ENCODE data around the gene FZD7. TPM values are rescaled to one million over a fixed set of nuclear protein-coding genes. Genes with fewer than 3 reads are reported as not detected.

FZD7 gene
- total and polyA plus RNA-seq, 4 experiments from 2014 or later = 0.47 to 0.61 TPM; not detected in 2

DNA sequence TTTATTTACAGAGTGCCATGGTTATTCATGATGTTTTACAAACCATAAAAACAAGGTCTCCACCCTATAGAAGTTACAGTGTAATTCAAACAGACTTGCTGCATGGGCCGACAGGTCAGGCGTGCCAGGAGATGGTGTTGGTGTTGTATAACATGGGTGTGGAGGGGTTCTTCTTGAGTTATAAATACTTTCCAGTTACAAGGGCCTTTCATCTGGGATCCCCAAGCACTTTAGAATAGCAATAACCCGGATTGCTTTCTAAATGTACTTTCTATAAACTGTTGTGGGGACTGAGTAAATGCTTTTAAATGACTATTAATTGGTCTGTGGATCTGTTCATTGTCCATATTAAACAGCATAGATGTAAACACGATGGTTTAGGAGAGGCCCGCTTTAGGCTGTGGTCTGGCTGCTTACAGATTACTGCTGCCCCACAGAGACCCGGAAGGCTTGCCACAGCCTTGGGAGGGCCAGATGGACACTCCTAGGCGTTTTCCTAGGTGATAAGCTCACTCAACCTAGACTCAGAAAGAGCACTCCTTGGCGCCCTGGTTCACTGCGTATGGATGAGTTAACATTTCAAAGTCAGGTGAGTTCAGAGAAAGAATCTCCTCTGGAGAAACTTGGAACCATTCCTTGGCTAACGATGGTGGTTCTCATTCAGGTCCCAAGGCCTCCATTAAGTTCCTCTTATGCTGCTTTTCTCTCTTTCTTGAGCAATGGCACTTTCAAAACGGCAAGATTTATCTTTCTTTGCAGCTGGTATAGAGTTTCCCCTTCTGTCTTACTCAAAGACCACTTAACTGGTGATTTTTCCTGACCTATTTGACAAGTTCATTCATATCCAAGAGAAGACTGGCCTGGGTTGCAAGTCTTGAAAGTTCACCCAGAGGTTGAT, 35.8 kb downstream of the FZD7 start:
- Histone ChIP-seq H3K4me3 (ENCODE audit: low read length in 2 of 2) (no peak overlapping the region), H3K27ac (ENCODE audit: low read depth, low read length) (no peak overlapping the region), H3K27me3 (ENCODE audit: insufficient read depth, low read length) (no peaks in the 10 kb centered on the region), H3K36me3 (ENCODE audit: insufficient read depth, low read length) (no peaks in the 10 kb centered on the region), H3K9me3 (ENCODE audit: control insufficient read depth in 1 of 2, low read length in 2 of 2) (no peaks in the 10 kb centered on the region), H3K4me1 (ENCODE audit: insufficient read depth, low read length) (no peaks in the 10 kb centered on the region)
- peaks cover 0 to 1% (median 0%) of the 10 kb centered on the region in 4 donors for H3K4me1 Mint-ChIP-seq
- ChIA-PET CTCF (ENCODE audit: partially characterized antibody) (no interaction called here), POLR2A (ENCODE audit: partially characterized antibody) (no interaction called here)
- intact Hi-C loops (cut with micrococcal nuclease) = no loop called here
- H3K36me3 Mint-ChIP-seq = no peaks in the 10 kb centered on the region
- H3K9me3 Mint-ChIP-seq = no peaks in the 10 kb centered on the region
- H3K27ac Mint-ChIP-seq = no peak overlapping the region
- DNase-seq = no peak
- H3K4me3 Mint-ChIP-seq = no peak overlapping the region
- peaks cover 3 to 4% of the 10 kb centered on the region in 2 donors for H3K27me3 Mint-ChIP-seq

DNA sequence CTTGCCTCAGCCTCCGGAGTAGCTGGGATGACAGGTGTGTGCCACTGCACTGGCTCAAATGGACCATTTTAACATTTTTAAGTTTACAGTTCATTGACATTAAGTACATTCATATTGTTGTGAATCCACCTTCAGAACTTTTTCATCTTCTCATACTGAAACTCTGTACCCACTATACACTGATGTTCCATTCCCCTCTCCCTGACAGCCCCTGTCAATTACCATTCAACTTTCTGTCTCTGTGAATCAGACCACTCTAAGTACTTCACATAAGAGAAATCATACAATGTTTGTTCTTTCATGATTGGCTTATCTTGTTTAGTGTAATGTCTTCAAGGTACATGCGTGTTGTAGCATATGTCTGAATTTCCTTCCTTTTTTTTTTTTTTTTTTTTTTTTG, 37.5 kb downstream of the FZD7 start:
- Histone ChIP-seq H3K4me3 (ENCODE audit: low read length in 2 of 2) (no peak overlapping the region), H3K27me3 (ENCODE audit: insufficient read depth, low read length) (no peaks in the 10 kb centered on the region), H3K9me3 (ENCODE audit: control insufficient read depth in 1 of 2, low read length in 2 of 2) (no peaks in the 10 kb centered on the region), H3K27ac (ENCODE audit: low read depth, low read length) (no peak overlapping the region), H3K36me3 (ENCODE audit: insufficient read depth, low read length) (no peaks in the 10 kb centered on the region), H3K4me1 (ENCODE audit: insufficient read depth, low read length) (no peaks in the 10 kb centered on the region)
- DNase-seq = no peak
- H3K4me3 Mint-ChIP-seq = no peak overlapping the region
- peaks cover 0 to 1% (median 0%) of the 10 kb centered on the region in 4 donors for H3K4me1 Mint-ChIP-seq
- no peaks in the 10 kb centered on the region for H3K36me3 Mint-ChIP-seq
- H3K9me3 Mint-ChIP-seq = no peaks in the 10 kb centered on the region
- ChIA-PET POLR2A (ENCODE audit: partially characterized antibody) (no interaction called here), CTCF (ENCODE audit: partially characterized antibody) (no interaction called here)
- H3K27ac Mint-ChIP-seq = no peak overlapping the region
- H3K27me3 Mint-ChIP-seq = peaks cover 2 to 7% of the 10 kb centered on the region in 2 donors
- intact Hi-C loops (cut with micrococcal nuclease) = no loop called here

DNA sequence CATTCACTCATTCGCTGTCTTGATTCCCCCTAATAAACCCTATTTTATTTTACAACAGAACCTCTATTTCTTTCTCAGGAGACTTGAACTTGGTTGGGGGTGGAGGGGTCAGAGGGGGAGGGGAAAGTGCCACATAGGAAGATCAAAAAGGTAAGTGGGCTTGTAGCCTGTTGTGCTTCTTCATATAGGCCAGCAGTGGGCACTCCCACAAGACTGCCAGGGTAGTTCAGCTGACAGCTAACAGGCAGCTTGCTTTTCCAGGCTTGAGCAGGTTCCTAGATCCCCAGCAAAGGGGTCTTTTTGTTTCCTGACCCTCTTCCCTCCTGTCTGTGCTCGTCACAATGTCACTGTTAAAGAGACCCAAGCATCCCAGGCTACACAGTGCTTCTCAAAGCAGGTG, 38.6 kb downstream of the FZD7 start:
- Mint-ChIP-seq H3K27ac (no peak overlapping the region), H3K4me3 (peak overlapping the region in 1 of 8 donors; percentile 15), H3K9me3 (no peaks in the 10 kb centered on the region), H3K36me3 (no peaks in the 10 kb centered on the region), H3K4me1 (peaks cover 0 to 1% (median 0%) of the 10 kb centered on the region in 4 donors), H3K27me3 (peaks cover 2 to 7% of the 10 kb centered on the region in 2 donors)
- no peak for DNase-seq
- Histone ChIP-seq H3K36me3 (ENCODE audit: insufficient read depth, low read length) (no peaks in the 10 kb centered on the region), H3K4me3 (ENCODE audit: low read length in 2 of 2) (no peak overlapping the region), H3K9me3 (ENCODE audit: control insufficient read depth in 1 of 2, low read length in 2 of 2) (no peaks in the 10 kb centered on the region), H3K4me1 (ENCODE audit: insufficient read depth, low read length) (no peaks in the 10 kb centered on the region), H3K27ac (ENCODE audit: low read depth, low read length) (no peak overlapping the region), H3K27me3 (ENCODE audit: insufficient read depth, low read length) (no peaks in the 10 kb centered on the region)
- ChIA-PET POLR2A (ENCODE audit: partially characterized antibody) (no interaction called here), CTCF (ENCODE audit: partially characterized antibody) (no interaction called here)
- intact Hi-C loops (cut with micrococcal nuclease) = no loop called here

- H3K27ac Mint-ChIP-seq = no peak within 1 kb of the TSS
- Histone ChIP-seq H3K27me3 (ENCODE audit: insufficient read depth, low read length) (no peaks in the 10 kb centered on the region), H3K4me1 (ENCODE audit: insufficient read depth, low read length) (no peaks in the 10 kb centered on the region), H3K27ac (ENCODE audit: low read depth, low read length) (no peak within 1 kb of the TSS), H3K9me3 (ENCODE audit: control insufficient read depth in 1 of 2, low read length in 2 of 2) (no peaks in the 10 kb centered on the region), H3K4me3 (ENCODE audit: low read length in 2 of 2) (no peak within 1 kb of the TSS), H3K36me3 (ENCODE audit: insufficient read depth, low read length) (no peaks in the 10 kb centered on the region)
- POLR2A ChIA-PET (ENCODE audit: partially characterized antibody) = no interaction called here
- no peaks in the 10 kb centered on the region for H3K36me3 Mint-ChIP-seq
- intact Hi-C loops (cut with micrococcal nuclease) = no loop called here
- peak within 1 kb of the TSS in 1 of 8 donors; percentile 15 for H3K4me3 Mint-ChIP-seq
- H3K27me3 Mint-ChIP-seq = peaks cover 2 to 7% of the 10 kb centered on the region in 2 donors
- DNase-seq = no peak
- peaks cover 0 to 1% (median 0%) of the 10 kb centered on the region in 4 donors for H3K4me1 Mint-ChIP-seq
- CTCF ChIA-PET (ENCODE audit: partially characterized antibody) = no interaction called here
- no peaks in the 10 kb centered on the region for H3K9me3 Mint-ChIP-seq
Measured at GRCh38 chr2:202072737-202073401, 39.2 kb downstream of the FZD7 start, which contains the start of gene KIAA2012. Gene KIAA2012, plus strand, starts transcription at chr2:202073255. Its CDS starts 373 bp downstream, at chr2:202073628.

- H3K27ac ChIP-seq (ENCODE audit: low read depth, low read length) = no peak overlapping the region
- Mint-ChIP-seq H3K27ac (no peak overlapping the region), H3K9me3 (no peaks in the 10 kb centered on the region), H3K4me1 (peaks cover 0 to 1% (median 0%) of the 10 kb centered on the region in 4 donors), H3K27me3 (peaks cover 2 to 7% of the 10 kb centered on the region in 2 donors), H3K4me3 (no peak overlapping the region), H3K36me3 (no peaks in the 10 kb centered on the region)
- no peaks in the 10 kb centered on the region for H3K36me3 ChIP-seq (ENCODE audit: insufficient read depth, low read length)
- ChIA-PET CTCF (ENCODE audit: partially characterized antibody) (no interaction called here), POLR2A (ENCODE audit: partially characterized antibody) (no interaction called here)
- no peaks in the 10 kb centered on the region for H3K27me3 ChIP-seq (ENCODE audit: insufficient read depth, low read length)
- H3K4me1 ChIP-seq (ENCODE audit: insufficient read depth, low read length) = no peaks in the 10 kb centered on the region
- intact Hi-C loops (cut with micrococcal nuclease) = no loop called here
- H3K4me3 ChIP-seq (ENCODE audit: low read length in 2 of 2) = no peak overlapping the region
- no peak for DNase-seq
- H3K9me3 ChIP-seq (ENCODE audit: control insufficient read depth in 1 of 2, low read length in 2 of 2) = no peaks in the 10 kb centered on the region
Measured at GRCh38 chr2:202074324-202074723, 40.7 kb downstream of the FZD7 start.

- H3K9me3 ChIP-seq (ENCODE audit: control insufficient read depth in 1 of 2, low read length in 2 of 2) = no peaks in the 10 kb centered on the region
- Mint-ChIP-seq H3K27ac (no peak overlapping the region), H3K4me3 (no peak overlapping the region), H3K27me3 (peaks cover 2 to 13% of the 10 kb centered on the region in 2 donors), H3K9me3 (peaks cover 0 to 13% (median 1%) of the 10 kb centered on the region in 8 donors), H3K4me1 (no peaks in the 10 kb centered on the region), H3K36me3 (no peaks in the 10 kb centered on the region)
- ChIA-PET CTCF (ENCODE audit: partially characterized antibody) (no interaction called here), POLR2A (ENCODE audit: partially characterized antibody) (no interaction called here)
- no peaks in the 10 kb centered on the region for H3K4me1 ChIP-seq (ENCODE audit: insufficient read depth, low read length)
- H3K27ac ChIP-seq (ENCODE audit: low read depth, low read length) = no peak overlapping the region
- no peaks in the 10 kb centered on the region for H3K27me3 ChIP-seq (ENCODE audit: insufficient read depth, low read length)
- H3K36me3 ChIP-seq (ENCODE audit: insufficient read depth, low read length) = no peaks in the 10 kb centered on the region
- intact Hi-C loops (cut with micrococcal nuclease) = no loop called here
- no peak overlapping the region for H3K4me3 ChIP-seq (ENCODE audit: low read length in 2 of 2)
- no peak for DNase-seq
Measured at GRCh38 chr2:202079310-202079709, 45.7 kb downstream of the FZD7 start.

GRCh38 chr2:202084265-202084664, 50.6 kb downstream of the FZD7 start:
- H3K4me1 Mint-ChIP-seq = no peaks in the 10 kb centered on the region
- H3K4me3 ChIP-seq (ENCODE audit: low read length in 2 of 2) = no peak overlapping the region
- H3K4me1 ChIP-seq (ENCODE audit: insufficient read depth, low read length) = no peaks in the 10 kb centered on the region
- no peak overlapping the region for H3K27ac Mint-ChIP-seq
- H3K4me3 Mint-ChIP-seq = no peak overlapping the region
- H3K27me3 ChIP-seq (ENCODE audit: insufficient read depth, low read length) = no peaks in the 10 kb centered on the region
- H3K27me3 Mint-ChIP-seq = peaks cover 4 to 10% of the 10 kb centered on the region in 2 donors
- H3K27ac ChIP-seq (ENCODE audit: low read depth, low read length) = no peak overlapping the region
- intact Hi-C loops (cut with micrococcal nuclease) = no loop called here
- no peaks in the 10 kb centered on the region for H3K36me3 ChIP-seq (ENCODE audit: insufficient read depth, low read length)
- no peaks in the 10 kb centered on the region for H3K36me3 Mint-ChIP-seq
- peaks cover 0 to 13% (median 1%) of the 10 kb centered on the region in 8 donors for H3K9me3 Mint-ChIP-seq
- DNase-seq = no peak
- ChIA-PET POLR2A (ENCODE audit: partially characterized antibody) (no interaction called here), CTCF (ENCODE audit: partially characterized antibody) (no interaction called here)
- H3K9me3 ChIP-seq (ENCODE audit: control insufficient read depth in 1 of 2, low read length in 2 of 2) = no peaks in the 10 kb centered on the region

Measured in CD4-positive, alpha-beta memory T cell (primary cell).